ENCODE results near the gene CCL21.
"Not testable (repeated sequence)": the region's sequence is repeated elsewhere in the genome, so short reads cannot be mapped to it uniquely, and the experiment has no call there.

DNA sequence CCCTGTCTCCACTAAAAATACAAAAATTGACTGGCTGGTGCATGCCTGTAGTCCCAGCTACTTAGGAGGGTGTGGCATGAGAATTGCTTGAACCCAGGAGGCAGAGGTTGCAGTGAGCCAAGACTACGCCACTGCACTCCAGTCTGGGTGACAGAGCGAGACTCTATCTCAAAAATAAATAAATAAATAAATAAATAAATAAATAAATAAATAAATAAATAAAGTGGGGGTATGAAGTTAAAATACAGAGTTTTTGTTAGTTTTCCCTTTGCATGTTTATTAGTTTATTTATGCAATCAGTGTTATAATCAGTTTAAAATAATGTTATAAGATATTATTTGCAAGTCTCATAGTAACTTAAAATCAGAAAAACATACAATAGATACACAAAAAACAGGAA is 40.4 kb upstream of the CCL21 start:
- TF ChIP-seq, protein P1, sequence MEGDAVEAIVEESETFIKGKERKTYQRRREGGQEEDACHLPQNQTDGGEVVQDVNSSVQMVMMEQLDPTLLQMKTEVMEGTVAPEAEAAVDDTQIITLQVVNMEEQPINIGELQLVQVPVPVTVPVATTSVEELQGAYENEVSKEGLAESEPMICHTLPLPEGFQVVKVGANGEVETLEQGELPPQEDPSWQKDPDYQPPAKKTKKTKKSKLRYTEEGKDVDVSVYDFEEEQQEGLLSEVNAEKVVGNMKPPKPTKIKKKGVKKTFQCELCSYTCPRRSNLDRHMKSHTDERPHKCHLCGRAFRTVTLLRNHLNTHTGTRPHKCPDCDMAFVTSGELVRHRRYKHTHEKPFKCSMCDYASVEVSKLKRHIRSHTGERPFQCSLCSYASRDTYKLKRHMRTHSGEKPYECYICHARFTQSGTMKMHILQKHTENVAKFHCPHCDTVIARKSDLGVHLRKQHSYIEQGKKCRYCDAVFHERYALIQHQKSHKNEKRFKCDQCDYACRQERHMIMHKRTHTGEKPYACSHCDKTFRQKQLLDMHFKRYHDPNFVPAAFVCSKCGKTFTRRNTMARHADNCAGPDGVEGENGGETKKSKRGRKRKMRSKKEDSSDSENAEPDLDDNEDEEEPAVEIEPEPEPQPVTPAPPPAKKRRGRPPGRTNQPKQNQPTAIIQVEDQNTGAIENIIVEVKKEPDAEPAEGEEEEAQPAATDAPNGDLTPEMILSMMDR (tag by site-specific recombination; IDR thresholded peaks at IDR 0.05), result not testable (repeated sequence)
- not testable (repeated sequence) for TF ChIP-seq ZEB2 (tag by site-specific recombination; IDR thresholded peaks at IDR 0.05); ZNF335 (tag by site-specific recombination; conservative IDR thresholded peaks at IDR 0.05); SCRT2 (tag by site-specific recombination; IDR thresholded peaks at IDR 0.05); ZNF585B (tag by site-specific recombination; IDR thresholded peaks at IDR 0.05); ZNF24 (tag by site-specific recombination; IDR thresholded peaks at IDR 0.05); ZNF350 (tag by site-specific recombination; IDR thresholded peaks at IDR 0.05); ATF2 (tag by site-specific recombination; IDR thresholded peaks at IDR 0.05; ENCODE audit: low read depth); ZBTB1 (tag by site-specific recombination; IDR thresholded peaks at IDR 0.05)
